NCI-H2196 (cell line): ENCODE measurements around the gene UTS2B.

Experiments
- DNase-seq: peaks from one replicate; lab custom pipeline; 2025; ENCODE audit not compliant: unreplicated experiment; lab: John Stamatoyannopoulos, UW

UTS2B gene

GRCh38 chr3:191327526-191327925 is 2.8 kb downstream of the UTS2B start:
- no peak for DNase-seq

GRCh38 chr3:191324936-191325335 is 5.4 kb downstream of the UTS2B start:
- no peak for DNase-seq

GRCh38 chr3:191321019-191321767 is 9.1 kb downstream of the UTS2B start:
- no peak for DNase-seq

- DNase-seq, result no peak
Measured at GRCh38 chr3:191320316-191320715, 10.0 kb downstream of the UTS2B start.

GRCh38 chr3:191316876-191317603 is 13.3 kb downstream of the UTS2B start:
- DNase-seq, result no peak

GRCh38 chr3:191314109-191314728 is 16.1 kb downstream of the UTS2B start:
- no peak for DNase-seq

GRCh38 chr3:191313296-191313695 is 17.0 kb downstream of the UTS2B start:
- DNase-seq, result no peak

GRCh38 chr3:191307341-191307740 is 23.0 kb downstream of the UTS2B start:
- DNase-seq, result no peak

- DNase-seq, result no peak
Measured at GRCh38 chr3:191306428-191306827, 23.9 kb downstream of the UTS2B start.

- DNase-seq, result no peak
Measured at GRCh38 chr3:191303596-191303995, 26.7 kb downstream of the UTS2B start.

- no peak for DNase-seq
Measured at GRCh38 chr3:191302451-191302850, 27.9 kb downstream of the UTS2B start.

GRCh38 chr3:191301782-191302411 is 28.4 kb downstream of the UTS2B start:
- DNase-seq, result no peak

GRCh38 chr3:191301017-191301416 is 29.3 kb downstream of the UTS2B start:
- no peak for DNase-seq

- DNase-seq, result no peak
Measured at GRCh38 chr3:191300422-191300821, 29.9 kb downstream of the UTS2B start.

GRCh38 chr3:191298846-191299245 is 31.5 kb downstream of the UTS2B start:
- no peak for DNase-seq

- no peak for DNase-seq
Measured at GRCh38 chr3:191296041-191296541, 34.2 kb downstream of the UTS2B start.

GRCh38 chr3:191294291-191294690 is 36.0 kb downstream of the UTS2B start:
- DNase-seq, result no peak

GRCh38 chr3:191292243-191293015 is 37.9 kb downstream of the UTS2B start:
- no peak for DNase-seq

- DNase-seq, result no peak
Measured at GRCh38 chr3:191290311-191291025, 39.9 kb downstream of the UTS2B start.

- no peak for DNase-seq
Measured at GRCh38 chr3:191283400-191283799, 46.9 kb downstream of the UTS2B start.
